Adrenal gland (tissue), 5 donors: ENCODE results near the gene RERG.

Experiments used
- CTCF ChIP-seq, 6 experiments: fragments of 450-650 bp in 4 of 6; fragments of 200-600 bp in 2 of 6; sonication (generic) in 1 of 6; IDR thresholded peaks; 1 replicate in 5 of 6; 2 replicates in 1 of 6; pipeline versions ENCODE4 v1.5.1 to v1.8.0; 2016 to 2021; ENCODE audit warnings: antibody characterized with exemption in 6 of 6, mild to moderate bottlenecking in 2 of 6, moderate library complexity in 1 of 6
- POLR2A ChIP-seq, 2 donors: fragments of 450-650 bp; IDR thresholded peaks; one replicate each; pipeline ENCODE4 v1.6.1; 2017; ENCODE audit warnings: antibody characterized with exemption in 2 of 2, mild to moderate bottlenecking in 2 of 2, moderate library complexity in 1 of 2
- donor health status: DM: no; HTN: no; CAD: no.

- no peak for TF ChIP-seq CTCF (IDR thresholded peaks at IDR 0.05)
- TF ChIP-seq POLR2A (IDR thresholded peaks at IDR 0.05): no peak
These were observed 25.0 kb downstream of the RERG start for GRCh38 chr12:15196221-15196620.
